Cardiac fibroblast (primary cell): ENCODE results near the gene NCKAP5.

ENCODE experiments used
- DNase-seq, 2 donors: peaks; one replicate each; pipeline versions ENCODE4 v3.0.0 to v3.0.0-alpha.2; 2010; ENCODE audit warnings: low read depth in 2 of 2
- H3K4me3 ChIP-seq, 2 donors: replicated peaks in 1 of 2; 1 replicate in 1 of 2; 2 replicates in 1 of 2; pipeline ENCODE4 v1.5.1; 2011; ENCODE audit warnings: low read depth in 2 of 2, low read length in 2 of 2, mild to moderate bottlenecking in 2 of 2, moderate library complexity in 1 of 2
- CTCF ChIP-seq: IDR thresholded peaks from one replicate; pipeline ENCODE4 v1.5.1; 2011; ENCODE audit warnings: low read depth, mild to moderate bottlenecking, low read length, inconsistent platforms

The NCKAP5 gene

GRCh38 chr2:133495226-133495625 is 73.0 kb downstream of the NCKAP5 start:
- DNase-seq: no peak
- H3K4me3 ChIP-seq: no peak overlapping the region
- TF ChIP-seq CTCF: no peak

- no peak for DNase-seq
- no peak for TF ChIP-seq CTCF
Measured at GRCh38 chr2:133492719-133493380, 75.4 kb downstream of the NCKAP5 start.

GRCh38 chr2:133490411-133490980 is 77.8 kb downstream of the NCKAP5 start:
- no peak for DNase-seq
- no peak for TF ChIP-seq CTCF
- no peak overlapping the region for H3K4me3 ChIP-seq

More at GRCh38 chr2:133492719-133493380, 75.4 kb downstream of the NCKAP5 start:
- H3K4me3 ChIP-seq: no peak overlapping the region

- peak; percentile 63 to 75 for DNase-seq
- TF ChIP-seq CTCF: no peak
- no peak overlapping the region for H3K4me3 ChIP-seq
Measured at GRCh38 chr2:133489641-133490410, 78.4 kb downstream of the NCKAP5 start.

- no peak overlapping the region for H3K4me3 ChIP-seq
- DNase-seq: no peak
- TF ChIP-seq CTCF: no peak
Measured at GRCh38 chr2:133489146-133489545, 79.1 kb downstream of the NCKAP5 start.

GRCh38 chr2:133486771-133487191 is 81.5 kb downstream of the NCKAP5 start:
- TF ChIP-seq CTCF: no peak
- DNase-seq: peak in 1 of 2 donors; percentile 32
- H3K4me3 ChIP-seq: no peak overlapping the region
